Measurements from ENCODE around the gene LARP6.

GRCh38 chr15:70825841-70826240, 28.1 kb downstream of the LARP6 start:
- TF ChIP-seq SNRNP70 (IDR thresholded peaks at IDR 0.05; ENCODE audit: low read depth, low read length) = no peak
- TF ChIP-seq EZH2 (conservative IDR thresholded peaks at IDR 0.05; ENCODE audit: low read depth, low read length) = no peak
- no peak for TF ChIP-seq RNF2 (conservative IDR thresholded peaks at IDR 0.05; ENCODE audit: low read depth)
- no peak for TF ChIP-seq ZBTB7A (CRISPR knock-in tag; IDR thresholded peaks at IDR 0.05)
- no peak for TF ChIP-seq SP5 (CRISPR knock-in tag; IDR thresholded peaks at IDR 0.05; ENCODE audit: borderline replicate concordance, low read depth)
- TF ChIP-seq PHF8 (CRISPR knock-in tag; IDR thresholded peaks at IDR 0.05) = no peak
- no peak for TF ChIP-seq CTCF (CRISPR knock-in tag; IDR thresholded peaks at IDR 0.05)
